NT2/D1 (cell line): ENCODE data around the gene OCLN.

Experiments used
- SUZ12 ChIP-seq: IDR thresholded peaks from 2 replicates; pipeline ENCODE4 v1.6.1; 2011; ENCODE audit not compliant: insufficient read length, insufficient read depth; ENCODE audit errors: extremely low read depth
- ZNF274 ChIP-seq: IDR thresholded peaks from 2 replicates; pipeline ENCODE4 v1.6.1; 2011; ENCODE audit warnings: mild to moderate bottlenecking, low read depth, low read length

DNA sequence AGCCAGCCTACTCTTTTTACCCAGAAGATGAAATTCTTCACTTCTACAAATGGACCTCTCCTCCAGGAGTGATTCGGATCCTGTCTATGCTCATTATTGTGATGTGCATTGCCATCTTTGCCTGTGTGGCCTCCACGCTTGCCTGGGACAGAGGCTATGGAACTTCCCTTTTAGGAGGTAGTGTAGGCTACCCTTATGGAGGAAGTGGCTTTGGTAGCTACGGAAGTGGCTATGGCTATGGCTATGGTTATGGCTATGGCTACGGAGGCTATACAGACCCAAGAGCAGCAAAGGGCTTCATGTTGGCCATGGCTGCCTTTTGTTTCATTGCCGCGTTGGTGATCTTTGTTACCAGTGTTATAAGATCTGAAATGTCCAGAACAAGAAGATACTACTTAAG, 16.6 kb downstream of the OCLN start:
- TF ChIP-seq ZNF274, result no peak
- TF ChIP-seq SUZ12, result no peak
